HUES6 (cell line): ENCODE data around the gene STIMATE.
A peak's percentile ranks its signal among the peaks of the same experiment; 100 is the strongest.

ENCODE experiments used
- H3K27ac ChIP-seq: 2 replicates; pipeline ENCODE4 v1.7.0; 2013; ENCODE audit warnings: low read depth, mild to moderate bottlenecking, low read length, inconsistent platforms
- H3K27me3 ChIP-seq: 2 replicates; pipeline ENCODE4 v1.6.1; 2013; ENCODE audit warnings: low read length; ENCODE audit not compliant: control insufficient read depth, insufficient read depth
- H3K36me3 ChIP-seq: 2 replicates; pipeline ENCODE4 v1.6.1; 2013; ENCODE audit warnings: low read length; ENCODE audit not compliant: control insufficient read depth, insufficient read depth
- H3K4me1 ChIP-seq: 2 replicates; pipeline ENCODE4 v1.6.1; 2013; ENCODE audit warnings: low read length; ENCODE audit not compliant: control insufficient read depth, insufficient read depth
- H3K4me3 ChIP-seq: 2 replicates; pipeline ENCODE4 v1.5.1; 2013; ENCODE audit warnings: low read depth, low read length
- H3K9ac ChIP-seq: one replicate; pipeline ENCODE4 v1.6.1; 2013; ENCODE audit warnings: mild to moderate bottlenecking, low read length
- H3K9me3 ChIP-seq: 2 replicates; pipeline ENCODE4 v1.6.1; 2013; ENCODE audit warnings: low read depth, low read length; ENCODE audit not compliant: control insufficient read depth, insufficient read depth

The STIMATE gene

GRCh38 chr3:52897130-52898122 lies at the start of gene STIMATE:
STIMATE (minus strand) TSS chr3:52897548; CDS start chr3:52897450, 98 bp downstream.
- Histone ChIP-seq H3K9ac (peak within 1 kb of the TSS; percentile 64), H3K27ac (no peak within 1 kb of the TSS), H3K27me3 (no peaks in the 10 kb centered on the region), H3K36me3 (no peaks in the 10 kb centered on the region), H3K9me3 (no peaks in the 10 kb centered on the region), H3K4me1 (0 out of 2 replicates have a peak, but pooled peaks cover 3% of the 10 kb centered on the region), H3K4me3 (peak within 1 kb of the TSS; percentile 80)

DNA sequence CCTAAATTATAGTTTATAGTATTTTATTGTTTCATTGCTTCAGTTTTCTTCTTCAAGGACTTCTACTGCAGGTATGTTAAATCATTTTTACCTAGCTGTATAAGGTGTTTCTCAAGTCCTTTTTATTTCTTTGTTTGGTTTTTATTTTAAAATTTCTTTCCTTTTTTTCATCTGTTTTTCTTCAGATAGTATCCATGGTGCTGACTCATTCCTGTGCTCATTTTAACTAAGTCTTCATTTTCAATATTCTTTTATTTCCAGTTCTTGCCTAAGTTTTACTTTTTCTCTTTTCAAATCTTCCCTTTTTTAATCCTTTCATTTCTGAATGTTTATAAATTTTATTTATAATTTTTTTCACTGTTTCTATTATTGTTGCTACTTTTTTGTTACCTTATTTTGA lies 42.3 kb upstream of the STIMATE start:
- Histone ChIP-seq H3K9ac (no peak overlapping the region), H3K4me3 (no peak overlapping the region)

DNA sequence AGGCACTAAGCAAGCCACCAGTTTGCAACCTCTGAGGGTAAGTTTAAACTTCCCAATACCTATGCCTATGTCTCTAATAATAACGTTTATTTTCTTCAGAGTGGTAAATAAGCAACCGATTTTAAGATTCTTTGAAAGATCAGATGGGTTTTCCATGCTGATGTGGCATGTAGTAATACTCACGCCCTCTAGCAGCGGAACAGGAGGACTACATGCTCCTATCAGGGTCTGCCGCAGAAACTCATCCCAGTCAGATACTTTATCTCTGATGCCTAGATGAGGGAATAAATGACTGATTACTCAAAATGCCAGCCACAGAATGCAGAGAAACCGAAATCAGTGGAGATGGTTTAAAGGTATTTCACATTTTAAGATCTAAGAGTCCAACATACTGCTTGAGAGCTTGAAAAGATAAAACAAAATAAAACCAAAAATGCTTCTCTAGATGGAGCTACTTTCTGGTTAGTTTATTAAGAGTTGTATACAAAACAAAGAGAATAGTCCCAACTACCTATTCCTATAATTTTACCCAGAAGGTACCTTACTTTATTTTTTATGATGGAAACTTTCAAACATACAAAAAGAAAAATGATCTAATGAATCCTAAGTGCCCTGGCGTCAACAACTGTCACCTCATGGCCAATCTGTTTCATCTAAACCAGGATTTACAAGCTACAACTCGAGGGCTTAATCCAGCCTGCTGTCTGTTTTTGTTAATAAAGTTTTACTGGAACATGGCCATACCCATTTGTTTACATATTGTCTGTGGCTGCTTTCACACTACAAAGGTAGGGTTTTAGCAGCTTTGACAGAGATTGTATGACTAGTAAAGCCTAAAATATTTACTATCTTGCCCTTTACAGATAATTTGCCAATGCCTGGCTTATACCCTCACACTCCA lies 37.5 kb upstream of the STIMATE start:
- Histone ChIP-seq H3K36me3 (no peaks in the 10 kb centered on the region), H3K9ac (no peak overlapping the region)

More for the DNA sequence above, 42.3 kb upstream of the STIMATE start:
- H3K9me3 ChIP-seq = no peaks in the 10 kb centered on the region
- H3K36me3 ChIP-seq = no peaks in the 10 kb centered on the region
- H3K27ac ChIP-seq = no peak overlapping the region
- no peaks in the 10 kb centered on the region for H3K4me1 ChIP-seq
- H3K27me3 ChIP-seq = no peaks in the 10 kb centered on the region

DNA sequence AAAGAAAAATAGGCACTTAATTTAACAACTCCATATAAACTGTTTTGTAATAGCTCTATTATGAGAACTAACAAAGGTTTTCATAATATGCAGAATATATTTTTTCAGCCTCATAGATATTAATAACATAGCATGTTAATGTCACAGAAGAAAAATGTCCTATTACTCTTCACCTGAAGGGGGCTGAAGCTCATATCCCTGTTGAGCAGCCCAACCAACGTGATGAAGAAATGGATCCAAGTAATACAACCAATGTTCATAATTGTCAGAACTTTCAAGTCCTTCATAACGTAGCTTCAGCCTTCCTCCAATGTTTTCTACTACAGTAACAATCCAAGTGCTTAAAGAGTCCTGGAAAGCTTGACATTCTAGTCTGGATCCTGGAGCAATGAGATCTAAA lies 34.5 kb upstream of the STIMATE start:
- Histone ChIP-seq H3K27me3 (no peaks in the 10 kb centered on the region), H3K4me1 (no peaks in the 10 kb centered on the region), H3K36me3 (no peaks in the 10 kb centered on the region), H3K9me3 (no peaks in the 10 kb centered on the region), H3K27ac (no peak overlapping the region), H3K9ac (no peak overlapping the region), H3K4me3 (no peak overlapping the region)

More for the DNA sequence above, 37.5 kb upstream of the STIMATE start:
- Histone ChIP-seq H3K27ac (no peak overlapping the region), H3K4me3 (no peak overlapping the region), H3K9me3 (no peaks in the 10 kb centered on the region), H3K4me1 (no peaks in the 10 kb centered on the region), H3K27me3 (no peaks in the 10 kb centered on the region)

GRCh38 chr3:52931328-52931727 lies 34.0 kb upstream of the STIMATE start:
- Histone ChIP-seq H3K4me3 (no peak overlapping the region), H3K9me3 (no peaks in the 10 kb centered on the region), H3K9ac (no peak overlapping the region), H3K4me1 (no peaks in the 10 kb centered on the region), H3K27me3 (no peaks in the 10 kb centered on the region), H3K36me3 (no peaks in the 10 kb centered on the region), H3K27ac (no peak overlapping the region)

DNA sequence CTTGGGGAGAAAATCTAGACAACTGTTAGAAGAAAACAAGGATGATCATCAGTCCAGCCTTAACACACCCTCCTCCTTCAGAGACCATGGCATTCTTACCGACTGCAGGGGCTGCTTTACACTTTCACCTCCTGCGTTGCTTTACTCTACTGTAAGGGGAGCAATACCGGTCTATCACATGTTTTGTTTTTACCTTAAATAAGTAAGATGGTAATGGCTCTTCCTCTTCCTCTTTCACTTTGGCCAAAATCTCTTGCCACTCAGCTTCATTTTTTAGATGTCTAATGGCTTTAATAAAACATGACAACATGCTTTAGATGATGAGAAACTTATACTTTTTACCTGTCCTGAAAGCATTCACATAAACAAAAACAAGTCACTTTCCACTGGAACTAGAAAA lies 33.4 kb upstream of the STIMATE start:
- Histone ChIP-seq H3K27ac (no peak overlapping the region), H3K9ac (no peak overlapping the region), H3K27me3 (no peaks in the 10 kb centered on the region), H3K9me3 (no peaks in the 10 kb centered on the region), H3K36me3 (no peaks in the 10 kb centered on the region), H3K4me1 (no peaks in the 10 kb centered on the region), H3K4me3 (no peak overlapping the region)

- Histone ChIP-seq H3K9ac (no peak overlapping the region), H3K27me3 (no peaks in the 10 kb centered on the region), H3K36me3 (no peaks in the 10 kb centered on the region), H3K4me3 (no peak overlapping the region), H3K27ac (no peak overlapping the region), H3K9me3 (no peaks in the 10 kb centered on the region), H3K4me1 (no peaks in the 10 kb centered on the region)
These were observed 29.2 kb upstream of the STIMATE start for GRCh38 chr3:52926554-52926953.

DNA sequence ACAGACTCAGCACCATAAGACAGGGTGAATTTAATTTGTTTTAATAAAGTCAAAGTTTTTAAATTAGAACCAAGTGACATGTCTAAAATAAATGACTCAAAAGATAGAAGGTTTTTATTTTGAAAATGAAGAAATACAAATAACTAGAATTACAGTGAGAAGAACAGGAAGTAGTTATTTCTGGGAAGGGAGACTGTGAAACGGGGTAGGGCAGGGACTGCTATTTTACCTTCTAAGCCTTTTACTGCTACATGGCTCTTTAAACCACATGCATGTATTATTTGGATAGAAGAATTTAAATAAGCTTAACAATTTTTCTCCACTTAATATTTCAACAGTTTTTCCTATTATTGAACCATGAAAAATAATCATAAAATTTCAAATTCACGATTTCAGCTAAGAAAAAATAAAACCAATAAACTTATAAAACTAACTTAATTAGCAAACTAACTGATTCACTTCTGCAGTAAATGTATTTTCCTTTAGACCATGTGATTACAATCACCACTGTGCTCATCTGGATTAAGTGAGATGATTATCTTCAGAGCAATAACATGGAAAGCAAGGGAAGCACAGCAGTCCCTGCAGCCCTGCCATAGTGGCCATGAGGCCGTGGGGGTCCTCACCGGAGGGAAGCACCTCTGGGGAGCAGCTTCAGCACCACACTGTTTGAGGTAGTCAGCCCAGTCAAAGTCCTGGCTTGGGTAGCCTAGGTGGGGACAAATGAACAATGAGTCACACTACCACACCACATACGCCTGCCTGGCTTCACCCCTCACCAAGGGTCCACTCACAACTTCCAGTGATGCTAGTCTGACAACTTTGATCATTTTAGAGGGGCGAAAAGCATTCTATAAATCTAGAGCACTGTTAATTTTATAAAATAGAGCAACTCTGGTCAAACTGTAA lies 28.3 kb upstream of the STIMATE start:
- no peaks in the 10 kb centered on the region for H3K4me1 ChIP-seq
- H3K9me3 ChIP-seq = no peaks in the 10 kb centered on the region
- no peak overlapping the region for H3K4me3 ChIP-seq
- H3K27ac ChIP-seq = no peak overlapping the region
- H3K27me3 ChIP-seq = no peaks in the 10 kb centered on the region
- H3K36me3 ChIP-seq = peaks cover 5% of the 10 kb centered on the region
- no peak overlapping the region for H3K9ac ChIP-seq

DNA sequence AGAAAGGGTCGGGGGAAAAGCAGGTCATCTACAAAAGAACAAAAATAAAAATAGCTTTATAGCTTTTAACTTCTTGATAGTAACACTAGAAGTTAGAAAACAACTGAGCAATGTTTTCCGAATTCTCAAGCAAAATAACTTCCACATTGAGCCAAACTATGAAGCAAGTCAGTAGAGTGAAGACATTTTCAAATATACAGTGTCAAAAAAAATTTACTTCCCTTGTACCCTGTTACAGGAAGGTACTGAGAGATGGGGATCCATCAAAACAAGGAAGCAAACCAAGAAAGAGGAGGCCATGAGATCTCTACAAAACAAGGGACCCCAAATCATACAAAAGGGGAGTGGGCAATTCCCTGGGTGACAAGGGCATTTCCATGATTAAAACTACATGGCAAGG lies 26.6 kb upstream of the STIMATE start:
- Histone ChIP-seq H3K4me1 (no peaks in the 10 kb centered on the region), H3K9ac (no peak overlapping the region), H3K27ac (no peak overlapping the region), H3K36me3 (peaks cover 16% of the 10 kb centered on the region), H3K9me3 (no peaks in the 10 kb centered on the region), H3K27me3 (no peaks in the 10 kb centered on the region), H3K4me3 (no peak overlapping the region)

GRCh38 chr3:52920841-52921240 lies 23.5 kb upstream of the STIMATE start:
- no peak overlapping the region for H3K4me3 ChIP-seq
- H3K36me3 ChIP-seq = peaks cover 29% of the 10 kb centered on the region
- H3K9me3 ChIP-seq = no peaks in the 10 kb centered on the region
- H3K27ac ChIP-seq = no peak overlapping the region
- no peak overlapping the region for H3K9ac ChIP-seq
- H3K27me3 ChIP-seq = no peaks in the 10 kb centered on the region
- H3K4me1 ChIP-seq = no peaks in the 10 kb centered on the region
